H1 (cell line): Measurements from ENCODE around the gene TRA2A.

ENCODE experiments used
- BACH1 ChIP-seq: IDR thresholded peaks from 2 replicates; pipeline ENCODE4 v1.6.1; 2012; ENCODE audit warnings: low read length, improper control_type of control experiment
- CTCF ChIP-seq, 3 experiments: IDR thresholded peaks; 1 replicate in 2 of 3; 2 replicates in 1 of 3; pipeline versions ENCODE4 v1.5.1 to v1.6.1; 2011; ENCODE audit warnings: low read length in 3 of 3, mild to moderate bottlenecking in 3 of 3, inconsistent platforms in 2 of 3, low read depth in 1 of 3, moderate library complexity in 1 of 3; ENCODE audit not compliant: insufficient read depth in 1 of 3; ENCODE audit errors: control extremely low read depth in 1 of 3
- EZH2 ChIP-seq: fragments of 200-600 bp; sonication (generic); IDR thresholded peaks from 2 replicates; pipeline ENCODE4 v1.7.1; 2012; ENCODE audit warnings: low read depth, mild to moderate bottlenecking, moderate library complexity, low read length, inconsistent platforms; ENCODE audit not compliant: severe bottlenecking
- HDAC2 ChIP-seq, 2 experiments: fragments of 300-600 bp in 1 of 2; sonication (generic) in 1 of 2; IDR thresholded peaks; 2 replicates each; pipeline ENCODE4 v1.6.1; 2011 to 2012; ENCODE audit warnings: low read depth in 2 of 2, low read length in 2 of 2, mild to moderate bottlenecking in 2 of 2, moderate library complexity in 2 of 2, borderline replicate concordance in 1 of 2, inconsistent platforms in 1 of 2
- POLR2AphosphoS5 ChIP-seq: IDR thresholded peaks from 2 replicates; pipeline ENCODE4 v1.6.1; 2011; ENCODE audit warnings: low read depth, low read length
- RBBP5 ChIP-seq: IDR thresholded peaks from 2 replicates; pipeline ENCODE4 v1.7.1; 2012; ENCODE audit warnings: low read depth, mild to moderate bottlenecking, inconsistent platforms, low read length, moderate library complexity, borderline replicate concordance
- SIN3A ChIP-seq, 2 experiments: IDR thresholded peaks in 1 of 2; conservative IDR thresholded peaks in 1 of 2; 2 replicates each; pipeline ENCODE4 v1.6.1; 2011 to 2012; ENCODE audit warnings: low read length in 2 of 2, improper control_type of control experiment in 1 of 2, low read depth in 1 of 2, mild to moderate bottlenecking in 1 of 2
- ZNF274 ChIP-seq: IDR thresholded peaks from 2 replicates; pipeline ENCODE4 v1.7.0; 2012; ENCODE audit warnings: low read length, borderline replicate concordance; ENCODE audit errors: extremely low read depth
- TF ChIP-seq, protein P1 (sequence below): IDR thresholded peaks from 2 replicates; pipeline ENCODE4 v1.6.1; 2011; ENCODE audit warnings: low read length, improper control_type of control experiment
- TF ChIP-seq, protein P2 (sequence below): fragments of 300-600 bp; sonication (generic); IDR thresholded peaks from 2 replicates; pipeline ENCODE4 v1.7.1; 2012; ENCODE audit warnings: low read length, moderate library complexity, mild to moderate bottlenecking, inconsistent platforms; ENCODE audit not compliant: insufficient replicate concordance

DNA sequence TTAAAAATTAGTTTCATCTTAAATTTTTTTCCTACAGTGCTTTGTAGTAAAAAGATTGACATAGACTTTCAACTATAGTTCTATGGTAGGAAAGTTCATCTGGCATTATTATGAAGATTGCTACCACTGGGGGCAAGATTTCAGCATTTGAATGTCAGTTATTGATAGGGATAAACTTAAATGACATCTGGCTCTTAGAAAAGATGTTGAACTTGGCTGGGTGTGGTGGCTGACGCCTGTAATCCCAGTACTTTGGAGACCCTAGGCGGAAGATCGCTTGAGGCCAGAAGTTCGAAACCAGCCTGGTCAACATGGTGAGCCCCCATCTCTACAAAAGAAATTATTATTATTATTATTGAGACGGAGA, 1.4 kb upstream of the TRA2A start:
- no peak for TF ChIP-seq ZNF274
- no peak for TF ChIP-seq BACH1
- no peak for TF ChIP-seq HDAC2 (IDR thresholded peaks at IDR 0.05; ENCODE audit: borderline replicate concordance in 1 of 2, low read depth in 2 of 2, low read length in 2 of 2)
- TF ChIP-seq CTCF (IDR thresholded peaks at IDR 0.05; ENCODE audit: control extremely low read depth in 1 of 3, insufficient read depth in 1 of 3, low read depth in 1 of 3, low read length in 3 of 3), result no peak
- no peak for TF ChIP-seq SIN3A (conservative IDR thresholded peaks at IDR 0.05 in 1 of 2, IDR thresholded peaks at IDR 0.05 in 1 of 2; ENCODE audit: low read depth in 1 of 2, low read length in 2 of 2)
- TF ChIP-seq EZH2, result no peak
- TF ChIP-seq, protein P1, sequence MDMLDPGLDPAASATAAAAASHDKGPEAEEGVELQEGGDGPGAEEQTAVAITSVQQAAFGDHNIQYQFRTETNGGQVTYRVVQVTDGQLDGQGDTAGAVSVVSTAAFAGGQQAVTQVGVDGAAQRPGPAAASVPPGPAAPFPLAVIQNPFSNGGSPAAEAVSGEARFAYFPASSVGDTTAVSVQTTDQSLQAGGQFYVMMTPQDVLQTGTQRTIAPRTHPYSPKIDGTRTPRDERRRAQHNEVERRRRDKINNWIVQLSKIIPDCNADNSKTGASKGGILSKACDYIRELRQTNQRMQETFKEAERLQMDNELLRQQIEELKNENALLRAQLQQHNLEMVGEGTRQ, result no peak
- TF ChIP-seq, protein P2, sequence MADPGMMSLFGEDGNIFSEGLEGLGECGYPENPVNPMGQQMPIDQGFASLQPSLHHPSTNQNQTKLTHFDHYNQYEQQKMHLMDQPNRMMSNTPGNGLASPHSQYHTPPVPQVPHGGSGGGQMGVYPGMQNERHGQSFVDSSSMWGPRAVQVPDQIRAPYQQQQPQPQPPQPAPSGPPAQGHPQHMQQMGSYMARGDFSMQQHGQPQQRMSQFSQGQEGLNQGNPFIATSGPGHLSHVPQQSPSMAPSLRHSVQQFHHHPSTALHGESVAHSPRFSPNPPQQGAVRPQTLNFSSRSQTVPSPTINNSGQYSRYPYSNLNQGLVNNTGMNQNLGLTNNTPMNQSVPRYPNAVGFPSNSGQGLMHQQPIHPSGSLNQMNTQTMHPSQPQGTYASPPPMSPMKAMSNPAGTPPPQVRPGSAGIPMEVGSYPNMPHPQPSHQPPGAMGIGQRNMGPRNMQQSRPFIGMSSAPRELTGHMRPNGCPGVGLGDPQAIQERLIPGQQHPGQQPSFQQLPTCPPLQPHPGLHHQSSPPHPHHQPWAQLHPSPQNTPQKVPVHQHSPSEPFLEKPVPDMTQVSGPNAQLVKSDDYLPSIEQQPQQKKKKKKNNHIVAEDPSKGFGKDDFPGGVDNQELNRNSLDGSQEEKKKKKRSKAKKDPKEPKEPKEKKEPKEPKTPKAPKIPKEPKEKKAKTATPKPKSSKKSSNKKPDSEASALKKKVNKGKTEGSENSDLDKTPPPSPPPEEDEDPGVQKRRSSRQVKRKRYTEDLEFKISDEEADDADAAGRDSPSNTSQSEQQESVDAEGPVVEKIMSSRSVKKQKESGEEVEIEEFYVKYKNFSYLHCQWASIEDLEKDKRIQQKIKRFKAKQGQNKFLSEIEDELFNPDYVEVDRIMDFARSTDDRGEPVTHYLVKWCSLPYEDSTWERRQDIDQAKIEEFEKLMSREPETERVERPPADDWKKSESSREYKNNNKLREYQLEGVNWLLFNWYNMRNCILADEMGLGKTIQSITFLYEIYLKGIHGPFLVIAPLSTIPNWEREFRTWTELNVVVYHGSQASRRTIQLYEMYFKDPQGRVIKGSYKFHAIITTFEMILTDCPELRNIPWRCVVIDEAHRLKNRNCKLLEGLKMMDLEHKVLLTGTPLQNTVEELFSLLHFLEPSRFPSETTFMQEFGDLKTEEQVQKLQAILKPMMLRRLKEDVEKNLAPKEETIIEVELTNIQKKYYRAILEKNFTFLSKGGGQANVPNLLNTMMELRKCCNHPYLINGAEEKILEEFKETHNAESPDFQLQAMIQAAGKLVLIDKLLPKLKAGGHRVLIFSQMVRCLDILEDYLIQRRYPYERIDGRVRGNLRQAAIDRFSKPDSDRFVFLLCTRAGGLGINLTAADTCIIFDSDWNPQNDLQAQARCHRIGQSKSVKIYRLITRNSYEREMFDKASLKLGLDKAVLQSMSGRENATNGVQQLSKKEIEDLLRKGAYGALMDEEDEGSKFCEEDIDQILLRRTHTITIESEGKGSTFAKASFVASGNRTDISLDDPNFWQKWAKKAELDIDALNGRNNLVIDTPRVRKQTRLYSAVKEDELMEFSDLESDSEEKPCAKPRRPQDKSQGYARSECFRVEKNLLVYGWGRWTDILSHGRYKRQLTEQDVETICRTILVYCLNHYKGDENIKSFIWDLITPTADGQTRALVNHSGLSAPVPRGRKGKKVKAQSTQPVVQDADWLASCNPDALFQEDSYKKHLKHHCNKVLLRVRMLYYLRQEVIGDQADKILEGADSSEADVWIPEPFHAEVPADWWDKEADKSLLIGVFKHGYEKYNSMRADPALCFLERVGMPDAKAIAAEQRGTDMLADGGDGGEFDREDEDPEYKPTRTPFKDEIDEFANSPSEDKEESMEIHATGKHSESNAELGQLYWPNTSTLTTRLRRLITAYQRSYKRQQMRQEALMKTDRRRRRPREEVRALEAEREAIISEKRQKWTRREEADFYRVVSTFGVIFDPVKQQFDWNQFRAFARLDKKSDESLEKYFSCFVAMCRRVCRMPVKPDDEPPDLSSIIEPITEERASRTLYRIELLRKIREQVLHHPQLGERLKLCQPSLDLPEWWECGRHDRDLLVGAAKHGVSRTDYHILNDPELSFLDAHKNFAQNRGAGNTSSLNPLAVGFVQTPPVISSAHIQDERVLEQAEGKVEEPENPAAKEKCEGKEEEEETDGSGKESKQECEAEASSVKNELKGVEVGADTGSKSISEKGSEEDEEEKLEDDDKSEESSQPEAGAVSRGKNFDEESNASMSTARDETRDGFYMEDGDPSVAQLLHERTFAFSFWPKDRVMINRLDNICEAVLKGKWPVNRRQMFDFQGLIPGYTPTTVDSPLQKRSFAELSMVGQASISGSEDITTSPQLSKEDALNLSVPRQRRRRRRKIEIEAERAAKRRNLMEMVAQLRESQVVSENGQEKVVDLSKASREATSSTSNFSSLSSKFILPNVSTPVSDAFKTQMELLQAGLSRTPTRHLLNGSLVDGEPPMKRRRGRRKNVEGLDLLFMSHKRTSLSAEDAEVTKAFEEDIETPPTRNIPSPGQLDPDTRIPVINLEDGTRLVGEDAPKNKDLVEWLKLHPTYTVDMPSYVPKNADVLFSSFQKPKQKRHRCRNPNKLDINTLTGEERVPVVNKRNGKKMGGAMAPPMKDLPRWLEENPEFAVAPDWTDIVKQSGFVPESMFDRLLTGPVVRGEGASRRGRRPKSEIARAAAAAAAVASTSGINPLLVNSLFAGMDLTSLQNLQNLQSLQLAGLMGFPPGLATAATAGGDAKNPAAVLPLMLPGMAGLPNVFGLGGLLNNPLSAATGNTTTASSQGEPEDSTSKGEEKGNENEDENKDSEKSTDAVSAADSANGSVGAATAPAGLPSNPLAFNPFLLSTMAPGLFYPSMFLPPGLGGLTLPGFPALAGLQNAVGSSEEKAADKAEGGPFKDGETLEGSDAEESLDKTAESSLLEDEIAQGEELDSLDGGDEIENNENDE, result no peak
- TF ChIP-seq POLR2AphosphoS5, result no peak
- TF ChIP-seq RBBP5, result no peak
